PC-3 (cell line): ENCODE measurements around the gene LRRC8E. TPM values are rescaled to one million over a fixed set of nuclear protein-coding genes. Genes with fewer than 3 reads are reported as not detected.
A peak's percentile ranks its signal among the peaks of the same experiment; 100 is the strongest.

Experiments used
- ATAC-seq: fragments of 200-7000 bp; cut with Tn5 transposase; 2 replicates; pipeline ENCODE4 v1.9.1; 2020; ENCODE audit warnings: mild to moderate bottlenecking, moderate library complexity
- BruUV-seq: library from RNA; stranded (reverse); fragments of 400-500 nt; replicated peaks from 2 replicates; lab custom pipeline; 2021; lab: Mats Ljungman, UMichigan
- CTCF ChIA-PET: fragments of 300-600 bp; sonication (Branson Sonifier 250); formaldehyde crosslinking; loops from one replicate; lab custom pipeline; 2022; ENCODE audit warnings: antibody characterized with exemption; lab: Charles Lee
- POLR2A ChIA-PET: fragments of 300-600 bp; sonication (Branson Sonifier 250); formaldehyde crosslinking; loops from one replicate; lab custom pipeline; 2022; ENCODE audit warnings: antibody characterized with exemption; ENCODE audit not compliant: unreplicated experiment; lab: Charles Lee
- DNase-seq: peaks from one replicate; pipeline ENCODE4 v3.0.0-alpha.2; 2015
- H2AFZ ChIP-seq: fragments of 300-600 bp; sonication (generic); 2 replicates; pipeline ENCODE4 v1.6.0; 2016; ENCODE audit warnings: antibody characterized with exemption, low read length
- H3F3A ChIP-seq: fragments of 300-600 bp; sonication (generic); one replicate; pipeline ENCODE4 v1.6.0; 2017; ENCODE audit warnings: antibody characterized with exemption, low read length, control low read depth, mild to moderate bottlenecking; ENCODE audit not compliant: unreplicated experiment
- H3K27ac ChIP-seq: fragments of 300-600 bp; sonication (generic); 2 replicates; pipeline ENCODE4 v1.5.1; 2016; ENCODE audit warnings: mild to moderate bottlenecking, low read length
- H3K27me3 ChIP-seq: fragments of 300-600 bp; sonication (generic); 2 replicates; pipeline ENCODE4 v1.6.1; 2016; ENCODE audit warnings: low read length, mixed read lengths
- H3K36me3 ChIP-seq: fragments of 300-600 bp; sonication (generic); 2 replicates; pipeline ENCODE4 v1.6.1; 2016; ENCODE audit warnings: low read depth, mixed run types, low read length, mixed read lengths
- H3K4me1 ChIP-seq: fragments of 300-600 bp; sonication (generic); 2 replicates; pipeline ENCODE4 v1.5.1; 2016; ENCODE audit warnings: low read length; ENCODE audit not compliant: insufficient read depth
- H3K4me2 ChIP-seq: fragments of 300-600 bp; sonication (generic); 2 replicates; pipeline ENCODE4 v1.6.0; 2016; ENCODE audit warnings: low read length
- H3K4me3 ChIP-seq: fragments of 300-600 bp; sonication (generic); 2 replicates; pipeline ENCODE4 v1.5.1; 2016; ENCODE audit warnings: mild to moderate bottlenecking, low read length, mixed read lengths
- H3K79me2 ChIP-seq: fragments of 300-600 bp; sonication (generic); 2 replicates; pipeline ENCODE4 v1.6.1; 2017; ENCODE audit warnings: low read length, mixed read lengths
- H3K9ac ChIP-seq: fragments of 300-600 bp; sonication (generic); 2 replicates; pipeline ENCODE4 v1.6.0; 2016; ENCODE audit warnings: mild to moderate bottlenecking, low read length
- H3K9me2 ChIP-seq: fragments of 300-600 bp; sonication (generic); replicated peaks from 2 replicates; pipeline ENCODE4 v1.6.1; 2016; ENCODE audit warnings: mixed run types, low read length, mixed read lengths
- H3K9me3 ChIP-seq: fragments of 300-600 bp; sonication (generic); 2 replicates; pipeline ENCODE4 v1.6.1; 2016; ENCODE audit warnings: low read length, mixed read lengths
- H4K20me1 ChIP-seq: fragments of 300-600 bp; sonication (generic); 2 replicates; pipeline ENCODE4 v1.6.1; 2016; ENCODE audit warnings: low read length, mixed read lengths
- CTCF ChIP-seq: fragments of 300-600 bp; sonication (generic); conservative IDR thresholded peaks from 2 replicates; pipeline ENCODE4 v1.5.1; 2017; ENCODE audit warnings: antibody characterized with exemption, low read depth, mild to moderate bottlenecking, low read length
- EZH2 ChIP-seq: fragments of 300-600 bp; sonication (generic); IDR thresholded peaks from one replicate; pipeline ENCODE4 v1.6.1; 2017; ENCODE audit warnings: antibody characterized with exemption, mild to moderate bottlenecking, low read length; ENCODE audit not compliant: unreplicated experiment
- EZH2phosphoT487 ChIP-seq: fragments of 300-600 bp; sonication (generic); IDR thresholded peaks from 2 replicates; pipeline ENCODE4 v1.6.1; 2018; ENCODE audit warnings: mild to moderate bottlenecking, antibody characterized with exemption, low read length, borderline replicate concordance
- intact Hi-C: fragments of 100-400 bp; cut with micrococcal nuclease; formaldehyde crosslinking; loops from 2 replicates; pipeline ENCODE4 v1.9.0; 2023
- total RNA-seq: library from RNA; depleted of rRNA; stranded (reverse); fragments of >200 nt; gene quantifications from 2 replicates; pipeline ENCODE4 v1.2.3, GENCODE V29; 2014

The LRRC8E gene
- total RNA-seq, 1 experiment from 2014 or later = 30.8 TPM

GRCh38 chr19:7869453-7869909, 18.8 kb upstream of the LRRC8E start:
- Histone ChIP-seq H3K9me3 (no peaks in the 10 kb centered on the region), H3K4me3 (peak overlapping the region; percentile 72), H3K79me2 (no peaks in the 10 kb centered on the region), H3K36me3 (no peaks in the 10 kb centered on the region), H3K4me2 (peak overlapping the region; percentile 98), H3F3A (peaks cover 10% of the 10 kb centered on the region), H2AFZ (peak overlapping the region; percentile 93), H4K20me1 (no peaks in the 10 kb centered on the region), H3K27ac (peak overlapping the region; percentile 28; the same call in 1 of the 2 replicates), H3K9me2 (no peaks in the 10 kb centered on the region), H3K4me1 (peaks cover 24% of the 10 kb centered on the region), H3K27me3 (no peaks in the 10 kb centered on the region), H3K9ac (peak overlapping the region; percentile 39)
- BruUV-seq = no TSS peak
- ChIA-PET CTCF (interaction anchor here (0.6 to 1.9 kb wide), 12 partner anchors 16 to 382 kb away, joined by 3 to 23 read pairs (median 4); partner anchors contain the start of genes LRRC8E, MAP2K7 and SNAPC2), POLR2A (interaction anchor here (0.5 to 1.1 kb wide), 5 partner anchors 16 to 75 kb away, joined by 3 to 8 read pairs (median 4); partner anchors contain the start of gene MAP2K7)
- ATAC-seq = peak; percentile 48
- peak; percentile 33; the same call in 1 of the 2 replicates for TF ChIP-seq CTCF
- no peak for TF ChIP-seq EZH2
- TF ChIP-seq EZH2phosphoT487 = no peak
- intact Hi-C loops = loop anchor here (2.0 kb wide), 2 partner anchors 41 to 51 kb away; partner anchors contain the start of gene SNAPC2
- peak; percentile 80 for DNase-seq

GRCh38 chr19:7869910-7870511, 18.3 kb upstream of the LRRC8E start:
- Histone ChIP-seq H3K79me2 (no peaks in the 10 kb centered on the region), H3K27me3 (no peaks in the 10 kb centered on the region), H3K9ac (peak overlapping the region; percentile 39), H3K9me2 (no peaks in the 10 kb centered on the region), H3K36me3 (no peaks in the 10 kb centered on the region), H3K4me2 (peak overlapping the region; percentile 98), H3K4me1 (peaks cover 24% of the 10 kb centered on the region), H3K9me3 (no peaks in the 10 kb centered on the region), H2AFZ (peak overlapping the region; percentile 93), H3K4me3 (peak overlapping the region; percentile 72), H3K27ac (peak overlapping the region; percentile 28; the same call in 1 of the 2 replicates), H3F3A (peaks cover 10% of the 10 kb centered on the region), H4K20me1 (no peaks in the 10 kb centered on the region)
- DNase-seq (peak; percentile 87), ATAC-seq (peak; percentile 12)
- intact Hi-C loops = loop anchor here (2.0 kb wide), 2 partner anchors 41 to 51 kb away; partner anchors contain the start of gene SNAPC2
- CTCF ChIA-PET = interaction anchor here (0.6 to 1.9 kb wide), 11 partner anchors 16 to 382 kb away, joined by 3 to 23 read pairs (median 6); partner anchors contain the start of genes LRRC8E, MAP2K7 and SNAPC2
- POLR2A ChIA-PET = interaction anchor here (0.5 to 1.1 kb wide), 4 partner anchors 16 to 39 kb away, joined by 3 to 5 read pairs (median 4); partner anchors contain the start of gene MAP2K7
- BruUV-seq = no TSS peak
- TF ChIP-seq EZH2 (no peak), CTCF (no peak), EZH2phosphoT487 (no peak)
